ENCODE data around the gene STK38L.

The STK38L gene

DNA sequence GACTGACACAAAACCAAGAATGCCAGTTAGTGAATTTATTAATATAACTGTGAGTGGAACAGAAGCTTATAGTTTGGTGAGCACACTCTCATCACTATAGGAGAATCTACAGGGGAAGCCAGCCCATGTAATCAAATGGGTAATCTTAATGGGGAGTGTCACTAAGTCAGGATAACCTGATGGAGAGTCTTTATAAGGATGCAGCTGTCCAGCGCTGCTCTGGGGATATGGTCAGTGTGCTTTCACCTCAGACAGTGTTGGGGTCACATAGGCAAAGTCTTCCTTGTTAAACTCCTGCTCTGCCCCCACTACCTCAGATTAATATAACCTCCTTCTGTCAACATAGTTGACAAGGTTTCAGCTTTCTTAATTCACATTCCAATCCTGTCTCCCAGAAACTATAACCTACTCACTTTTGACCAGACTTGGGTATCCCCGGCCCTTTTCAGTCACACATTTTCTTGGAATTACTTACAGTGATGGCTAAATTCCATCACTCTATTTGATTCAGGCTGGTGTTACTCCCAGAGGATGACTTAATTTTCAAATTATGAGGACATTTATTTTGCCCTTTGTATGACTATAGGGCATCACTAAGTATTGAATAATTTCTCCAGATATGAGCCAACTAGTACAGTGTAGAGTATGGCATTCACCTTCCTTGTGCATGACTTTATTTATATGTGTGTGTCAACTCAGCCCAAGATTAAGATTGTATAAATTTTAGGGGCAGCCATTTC, 13.2 kb downstream of the STK38L start:
- no peak overlapping the region for H3K4me3 ChIP-seq (ENCODE audit: low read depth, low read length)
- no peak for DNase-seq (ENCODE audit: low read depth)
- no peak for TF ChIP-seq CTCF (IDR thresholded peaks at IDR 0.05; ENCODE audit: control insufficient read depth, extremely low read depth, insufficient read depth)

DNA sequence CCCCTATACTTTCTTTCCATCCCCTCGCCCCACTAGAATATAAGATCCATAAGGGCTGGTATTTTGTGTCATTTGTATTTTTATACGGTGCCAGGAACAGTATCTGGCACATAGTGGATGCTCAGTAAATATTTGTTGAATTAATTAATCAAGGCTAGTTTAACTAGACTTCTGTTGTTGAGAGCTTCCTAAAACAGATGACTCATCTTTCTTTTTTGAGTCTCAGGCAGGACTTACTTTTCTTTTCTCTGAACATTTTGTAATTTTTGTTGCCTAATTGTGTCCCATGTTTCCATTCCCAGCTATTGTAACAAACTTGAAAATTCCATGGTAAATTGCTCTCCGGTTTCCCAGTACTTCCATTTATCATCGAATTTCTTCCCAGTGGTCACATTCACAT, 16.7 kb downstream of the STK38L start:
- peak overlapping the region; percentile 16 for H3K4me3 ChIP-seq (ENCODE audit: low read depth, low read length)
- TF ChIP-seq CTCF (IDR thresholded peaks at IDR 0.05; ENCODE audit: control insufficient read depth, extremely low read depth, insufficient read depth), result no peak
- DNase-seq (ENCODE audit: low read depth), result peak; percentile 42

- DNase-seq (ENCODE audit: low read depth), result no peak
- TF ChIP-seq CTCF (IDR thresholded peaks at IDR 0.05; ENCODE audit: control insufficient read depth, extremely low read depth, insufficient read depth), result no peak
Measured at GRCh38 chr12:27261866-27262265, 17.8 kb downstream of the STK38L start.

DNA sequence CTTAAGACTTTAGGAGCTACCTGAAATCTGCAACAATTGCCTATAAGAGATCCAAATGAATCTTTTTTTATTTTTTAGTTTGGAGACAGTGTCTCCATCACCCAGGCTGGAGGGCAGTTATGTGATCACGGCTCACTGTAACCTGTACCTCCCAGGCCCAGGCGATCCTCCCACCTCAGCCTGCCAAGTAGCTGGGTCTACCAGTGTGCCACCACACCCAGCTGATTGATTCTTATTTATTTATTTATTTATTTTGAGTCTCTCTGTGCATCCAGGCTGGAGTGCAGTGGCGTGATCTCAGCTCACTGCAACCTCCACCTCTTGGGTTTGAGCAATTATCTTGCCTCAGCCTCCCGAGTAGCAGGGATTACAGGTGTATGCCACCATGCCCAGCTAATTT, 26.1 kb downstream of the STK38L start:
- no peak for TF ChIP-seq CTCF (IDR thresholded peaks at IDR 0.05; ENCODE audit: control insufficient read depth, extremely low read depth, insufficient read depth)
- no peak for DNase-seq (ENCODE audit: low read depth)
- H3K4me3 ChIP-seq (ENCODE audit: low read depth, low read length), result no peak overlapping the region

More at GRCh38 chr12:27261866-27262265, 17.8 kb downstream of the STK38L start:
- H3K4me3 ChIP-seq (ENCODE audit: low read depth, low read length), result peak overlapping the region; percentile 4; the same call in 1 of the 2 replicates

DNA sequence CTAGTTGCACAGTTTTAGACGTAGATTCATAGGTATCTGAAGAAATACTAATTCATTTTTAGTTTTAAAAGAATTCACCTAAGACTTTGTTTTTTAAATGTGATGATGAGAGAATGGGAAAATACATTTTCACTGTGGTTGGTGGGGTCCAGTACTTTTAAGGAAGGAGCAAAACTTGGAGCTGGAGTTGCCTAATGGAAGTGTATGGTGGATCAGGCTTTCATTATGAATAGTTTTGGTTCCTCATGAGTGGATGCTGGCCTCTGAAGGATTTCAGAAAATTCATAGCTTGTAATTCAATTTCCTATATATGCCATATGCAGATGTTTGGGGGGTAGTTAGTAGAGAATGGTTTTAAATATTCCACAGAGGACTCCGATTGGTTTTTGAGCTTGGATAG, 27.1 kb downstream of the STK38L start:
- H3K4me3 ChIP-seq (ENCODE audit: low read depth, low read length), result no peak overlapping the region
- no peak for DNase-seq (ENCODE audit: low read depth)
- no peak for TF ChIP-seq CTCF (IDR thresholded peaks at IDR 0.05; ENCODE audit: control insufficient read depth, extremely low read depth, insufficient read depth)

DNA sequence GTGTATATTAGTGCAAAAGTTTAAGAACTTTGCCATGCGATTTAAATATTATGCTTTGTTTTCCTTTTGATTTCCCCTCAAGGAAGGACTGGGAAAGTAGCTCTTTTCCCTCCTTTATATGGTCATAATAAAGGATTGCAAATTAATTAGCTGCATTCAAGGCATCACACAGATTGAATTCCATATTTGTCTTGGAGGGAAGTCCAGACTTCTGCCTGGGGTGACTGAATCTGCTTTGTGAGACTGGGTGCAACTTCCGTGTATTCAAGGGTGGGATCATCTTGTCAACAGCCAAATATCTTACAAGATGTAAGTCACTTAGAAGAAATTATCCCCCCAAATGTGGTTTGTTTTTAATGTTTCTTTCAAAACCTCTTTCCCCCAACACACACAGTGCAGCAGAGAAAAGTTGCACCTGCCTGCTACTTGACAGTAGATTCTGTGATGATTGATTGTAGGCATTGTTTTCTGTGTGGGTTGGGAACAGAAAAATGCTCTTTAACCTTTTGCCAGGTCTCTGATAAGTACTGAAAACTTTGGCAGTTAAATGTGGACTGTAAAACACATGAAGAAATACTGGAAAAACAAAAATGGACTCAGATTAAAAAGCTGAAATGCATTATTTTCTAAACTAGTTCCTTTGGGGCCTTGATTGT, 28.4 kb downstream of the STK38L start:
- H3K4me3 ChIP-seq (ENCODE audit: low read depth, low read length), result 0 out of 2 replicates have a peak overlapping the region, but pooled peaks have one; percentile 8
- no peak for TF ChIP-seq CTCF (IDR thresholded peaks at IDR 0.05; ENCODE audit: control insufficient read depth, extremely low read depth, insufficient read depth)
- DNase-seq (ENCODE audit: low read depth), result no peak
